Stimulated activated CD8-positive, alpha-beta memory T cell treated with anti-CD3 and anti-CD28 coated beads, Interleukin-7, amount 100 ng/mL, for 48 hours (primary cell): Measurements from ENCODE around the gene TMEM17.

Experiments used
- DNase-seq, 2 donors: peaks; one replicate each; pipeline ENCODE4 v3.0.0-alpha.2; 2020; ENCODE audit warnings: low read depth in 1 of 2; ENCODE audit errors: extremely low read depth in 1 of 2

The TMEM17 gene

DNA sequence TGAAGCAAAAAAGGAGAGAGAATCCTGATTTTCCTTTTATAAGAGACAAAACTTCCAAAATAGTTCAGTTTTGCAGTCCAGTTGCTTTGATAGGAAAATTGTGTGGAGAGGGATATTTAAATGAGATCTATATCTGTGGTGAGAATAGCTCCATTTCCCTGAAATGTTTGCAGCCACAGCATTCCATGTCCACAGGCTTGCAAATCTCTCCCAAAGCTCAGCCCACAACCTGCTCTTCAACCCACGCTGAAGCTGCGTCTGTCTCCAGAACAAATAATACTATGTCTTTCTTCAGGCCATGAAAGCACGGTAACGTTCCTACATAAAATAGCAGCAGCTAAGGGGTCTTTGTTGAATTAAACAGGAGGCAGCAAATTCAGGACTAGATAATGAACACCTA is 31.8 kb downstream of the TMEM17 start:
- no peak for DNase-seq

GRCh38 chr2:62473246-62473827 is 32.7 kb downstream of the TMEM17 start:
- no peak for DNase-seq

DNA sequence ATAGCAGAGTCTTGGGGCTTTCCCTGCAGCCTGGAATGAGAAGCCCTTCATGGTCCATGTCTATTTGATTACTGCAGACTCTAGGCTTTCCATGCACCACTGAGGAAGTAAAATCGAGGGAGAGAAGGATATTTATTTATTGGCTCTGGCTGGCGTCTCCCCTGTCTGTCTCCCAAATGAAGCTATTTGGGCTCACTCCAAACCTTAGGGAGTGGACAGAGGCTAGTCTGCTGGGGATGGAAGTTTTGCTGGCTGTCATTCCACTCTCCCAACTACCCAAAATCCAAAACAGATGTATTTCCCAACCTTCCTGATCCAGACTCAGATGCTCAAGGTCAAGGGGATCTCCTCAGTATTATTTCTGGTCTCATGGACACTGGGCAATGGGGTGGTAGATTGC is 33.7 kb downstream of the TMEM17 start:
- no peak for DNase-seq

- DNase-seq, result no peak
These were observed 34.2 kb downstream of the TMEM17 start for GRCh38 chr2:62471816-62472215.

DNA sequence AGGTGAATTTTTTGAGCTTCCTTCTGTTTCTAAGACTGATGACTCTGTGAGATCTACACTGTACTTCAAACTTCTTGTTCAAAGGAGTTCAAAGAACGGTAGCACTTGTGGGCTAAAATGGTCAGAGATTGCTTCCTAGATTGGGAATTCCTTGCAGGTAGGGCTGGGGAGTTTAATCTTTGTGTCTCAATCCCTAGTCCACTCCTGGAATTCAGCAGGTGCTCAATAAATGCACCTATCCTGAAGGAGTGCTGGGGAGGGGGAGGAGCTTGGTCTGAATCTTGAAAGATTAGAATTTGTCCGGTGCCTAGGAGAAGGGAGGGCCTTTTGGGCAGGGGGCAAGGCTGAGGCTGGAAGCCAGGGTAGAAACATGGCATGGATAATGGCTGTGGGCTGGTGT is 34.6 kb downstream of the TMEM17 start:
- no peak for DNase-seq

DNA sequence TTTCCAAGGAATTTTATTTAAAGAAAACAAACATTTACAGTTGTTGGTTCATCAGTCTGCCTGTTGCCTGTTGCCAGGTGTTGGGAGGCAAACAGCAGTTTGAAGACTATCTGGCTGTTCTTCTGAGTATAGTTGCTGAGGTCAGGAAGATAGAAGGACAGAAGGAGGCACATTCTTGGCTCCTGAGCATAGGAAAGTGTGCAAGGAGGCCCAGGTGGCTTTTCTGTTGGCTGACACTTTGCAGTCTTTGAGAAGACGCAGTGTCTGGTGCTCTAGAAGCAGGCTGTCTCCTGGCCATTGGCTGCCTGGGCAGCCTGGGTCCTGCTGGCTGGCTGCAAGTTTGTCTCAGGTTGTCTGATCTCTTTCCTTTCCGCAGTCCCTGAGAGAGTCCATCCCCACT is 36.4 kb downstream of the TMEM17 start:
- no peak for DNase-seq

- DNase-seq, result no peak
These were observed 36.9 kb downstream of the TMEM17 start for GRCh38 chr2:62469114-62469513.

DNA sequence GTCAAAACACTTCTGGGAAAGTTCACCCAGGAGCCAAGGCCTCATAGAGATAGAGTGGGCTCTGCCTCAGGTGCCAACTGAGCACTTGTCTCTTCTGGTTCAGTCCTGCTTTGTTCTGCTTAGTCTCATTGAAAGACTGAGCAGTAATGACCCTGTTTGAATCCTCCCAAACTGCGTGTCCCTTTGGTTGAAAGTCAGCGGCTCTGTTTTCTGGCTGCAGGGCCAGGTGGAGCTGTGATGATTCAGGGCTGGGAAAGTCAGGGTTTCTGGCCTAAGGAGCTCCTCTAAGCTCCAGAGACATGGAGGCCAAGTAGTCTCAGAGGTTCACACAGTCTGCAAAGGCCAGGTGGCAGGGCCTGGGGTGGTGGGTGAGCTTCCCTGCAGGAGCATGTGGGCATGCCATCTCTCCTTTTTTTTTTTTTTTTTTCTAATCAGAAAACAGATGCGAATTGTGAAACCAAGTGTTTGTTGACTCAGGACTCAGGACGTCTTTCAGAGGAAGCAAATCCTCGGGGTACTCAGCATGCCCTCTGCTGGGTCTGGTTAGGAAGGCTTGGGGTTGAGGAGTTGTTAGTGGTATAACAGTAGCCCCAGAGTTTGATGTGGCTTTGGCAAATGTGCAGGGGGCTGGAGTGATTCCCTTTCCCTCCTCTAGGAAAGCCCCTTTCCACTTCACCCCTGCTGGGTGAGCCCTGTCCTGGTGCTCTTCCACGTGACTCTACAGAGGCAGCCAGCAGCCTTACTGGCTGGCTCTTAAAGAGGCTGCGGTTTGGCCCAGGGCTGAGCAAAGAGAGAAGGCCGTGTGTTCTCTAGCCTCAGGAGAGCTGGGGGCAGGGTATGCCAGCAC is 38.3 kb downstream of the TMEM17 start:
- DNase-seq, result no peak

- no peak for DNase-seq
These were observed 38.9 kb downstream of the TMEM17 start for GRCh38 chr2:62467100-62467474.

DNA sequence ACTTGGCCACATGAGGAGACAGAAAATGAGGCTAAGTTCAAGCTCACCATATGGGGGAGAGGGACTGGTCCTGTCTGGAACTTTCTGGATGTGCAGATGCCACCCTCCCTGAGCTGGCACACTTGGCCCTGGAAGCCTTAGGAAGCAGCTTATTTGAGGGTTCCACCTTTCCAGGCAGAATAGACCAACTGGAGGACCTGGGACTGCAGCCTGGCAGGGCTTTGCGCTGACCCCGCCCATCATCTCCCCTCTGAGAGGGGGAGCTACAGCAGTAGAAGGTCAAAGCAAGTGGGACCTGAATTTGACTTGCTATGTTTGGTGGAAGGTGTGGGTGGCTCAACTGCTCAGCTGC is 39.5 kb downstream of the TMEM17 start:
- no peak for DNase-seq

- DNase-seq, result no peak
These were observed 40.1 kb downstream of the TMEM17 start for GRCh38 chr2:62465741-62466502.

DNA sequence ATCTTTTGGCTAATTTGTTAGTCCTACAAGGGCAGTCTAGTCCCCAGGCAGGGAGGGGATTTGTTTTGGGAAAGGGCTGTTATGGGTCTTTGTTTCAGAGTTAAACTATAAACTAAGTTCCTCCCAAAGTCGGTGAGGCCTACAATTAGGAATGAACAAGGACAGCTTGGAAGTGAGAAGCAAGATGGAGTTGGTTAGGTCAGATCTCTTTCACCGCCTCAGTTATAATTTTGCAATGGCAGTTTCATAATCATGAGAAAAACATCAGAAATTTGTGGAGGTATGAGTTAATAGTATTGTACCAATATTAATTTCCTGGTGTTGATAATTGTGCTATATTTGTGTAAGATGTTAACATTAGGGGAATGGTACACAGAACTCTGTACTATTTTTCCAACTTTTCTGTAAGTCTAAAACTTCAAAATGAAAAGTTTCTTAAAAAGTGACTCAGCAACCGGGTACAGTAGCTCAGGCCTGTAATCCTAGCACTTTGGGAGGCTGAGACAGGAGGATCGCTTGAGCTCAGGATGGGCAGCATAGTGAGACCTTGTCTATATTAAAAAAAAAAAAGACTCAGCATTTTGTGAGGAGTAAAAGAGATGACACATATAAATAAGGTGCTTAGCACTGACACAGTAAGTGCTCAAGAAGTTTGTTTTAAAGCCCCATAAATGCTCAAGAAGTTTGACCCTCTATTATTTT is 40.8 kb downstream of the TMEM17 start:
- no peak for DNase-seq

GRCh38 chr2:62464221-62465007 is 41.6 kb downstream of the TMEM17 start:
- DNase-seq, result no peak

GRCh38 chr2:62462211-62462610 is 43.8 kb downstream of the TMEM17 start:
- no peak for DNase-seq

- DNase-seq, result no peak
These were observed 44.3 kb downstream of the TMEM17 start for GRCh38 chr2:62461707-62462106.

GRCh38 chr2:62461017-62461553 is 44.9 kb downstream of the TMEM17 start:
- DNase-seq, result no peak

DNA sequence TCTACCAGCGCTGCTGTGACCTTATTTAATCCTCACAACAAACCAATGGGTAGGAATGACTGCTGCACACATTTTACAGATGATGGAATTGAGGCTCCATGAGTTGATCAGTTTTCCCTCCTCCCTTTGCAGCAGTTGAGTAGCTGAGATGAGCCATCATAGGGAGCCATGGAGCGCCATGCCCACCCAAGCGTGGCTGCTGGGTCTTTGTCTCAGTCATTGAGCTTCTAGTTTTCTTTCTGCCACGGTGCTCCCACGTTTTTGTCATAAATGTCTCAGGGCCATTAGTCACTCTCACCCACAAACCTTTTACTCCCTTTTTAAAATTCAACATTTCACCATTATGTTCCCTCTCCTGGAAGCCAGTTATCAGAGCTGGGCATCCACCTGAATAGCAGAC is 45.8 kb downstream of the TMEM17 start:
- no peak for DNase-seq

DNA sequence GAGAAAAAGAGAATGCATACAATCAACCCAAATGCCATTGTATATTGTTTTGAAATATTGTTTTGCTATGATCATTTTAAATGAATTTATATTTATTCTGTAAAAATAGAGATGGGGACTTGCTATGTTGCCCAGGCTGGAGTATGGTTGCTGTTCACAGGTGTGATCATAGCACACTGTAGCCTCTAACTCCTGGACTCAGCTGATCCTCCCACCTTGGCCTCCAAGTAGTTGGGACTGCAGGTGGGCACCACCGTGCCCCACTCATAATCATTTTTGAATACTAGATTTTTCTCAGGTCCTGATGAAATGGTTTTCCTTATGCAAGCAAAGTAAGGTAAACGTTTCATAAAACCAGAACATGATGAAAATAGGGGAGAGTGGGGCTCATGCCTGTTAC is 46.3 kb downstream of the TMEM17 start:
- DNase-seq, result no peak

GRCh38 chr2:62459106-62459505 is 46.9 kb downstream of the TMEM17 start:
- no peak for DNase-seq

DNA sequence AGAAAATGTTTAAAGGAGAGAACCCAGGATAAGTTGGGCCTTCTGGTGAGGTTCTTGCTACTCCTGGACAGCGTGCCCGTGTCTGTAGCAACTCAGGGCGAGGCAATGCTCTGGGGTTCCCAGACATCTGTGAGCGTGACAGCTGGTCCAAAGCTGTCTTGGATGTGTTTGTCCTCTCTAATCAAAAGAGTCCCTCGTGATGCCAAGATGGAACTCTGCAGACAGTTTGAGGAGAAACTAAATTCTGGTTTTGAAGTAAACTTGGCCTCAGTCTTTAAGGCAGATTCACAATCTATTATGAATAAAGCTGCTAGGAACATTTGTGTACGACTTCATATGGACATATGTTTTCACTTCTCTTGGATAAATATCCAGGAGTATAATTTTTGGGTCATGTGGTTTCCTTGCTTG is 47.3 kb downstream of the TMEM17 start:
- DNase-seq, result no peak
